ENCODE results near the gene GALP.
"Not testable (repeated sequence)": the region's sequence is repeated elsewhere in the genome, so short reads cannot be mapped to it uniquely, and the experiment has no call there.

GALP gene

DNA sequence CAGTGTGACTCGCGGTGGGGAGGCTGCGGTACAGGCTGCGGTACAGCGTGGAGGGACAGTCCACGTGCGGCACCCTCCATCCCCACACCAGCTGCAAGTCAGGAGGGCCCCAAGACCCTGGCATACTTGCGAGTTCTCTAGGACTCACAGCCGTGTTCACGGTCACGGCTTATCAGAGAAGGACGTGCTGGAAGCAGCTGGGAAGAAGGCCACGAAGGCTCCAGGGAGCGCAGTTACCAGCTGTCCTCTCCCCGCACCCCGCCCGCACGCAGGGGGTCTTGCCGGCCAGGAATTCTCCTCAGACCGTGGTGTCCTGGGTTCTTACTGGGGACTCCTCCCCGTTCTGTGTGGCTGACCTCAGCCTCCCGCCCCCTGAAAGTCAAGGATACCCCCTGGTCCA lies 28.5 kb upstream of the GALP start:
- H3K4me3 ChIP-seq (ENCODE audit: insufficient read depth, low read depth, low read length) = no peak overlapping the region
- no peaks in the 10 kb centered on the region for H3K27me3 ChIP-seq (ENCODE audit: control insufficient read depth, insufficient read depth, low read length, poor library complexity, severe bottlenecking)
- H3K9me3 ChIP-seq (ENCODE audit: control insufficient read depth, low read length) = no peaks in the 10 kb centered on the region
- peaks cover 17% of the 10 kb centered on the region for H3K36me3 ChIP-seq (ENCODE audit: control insufficient read depth, insufficient read depth, low read length)
- no peak overlapping the region for H3K27ac ChIP-seq (ENCODE audit: insufficient read depth, low read depth, low read length, poor library complexity, severe bottlenecking)
- 95% methylated on average over 22 of the region's 22 CpGs for WGBS, 2 experiments
- H3K4me1 ChIP-seq (ENCODE audit: control insufficient read depth, insufficient read depth, low read length) = no peaks in the 10 kb centered on the region

DNA sequence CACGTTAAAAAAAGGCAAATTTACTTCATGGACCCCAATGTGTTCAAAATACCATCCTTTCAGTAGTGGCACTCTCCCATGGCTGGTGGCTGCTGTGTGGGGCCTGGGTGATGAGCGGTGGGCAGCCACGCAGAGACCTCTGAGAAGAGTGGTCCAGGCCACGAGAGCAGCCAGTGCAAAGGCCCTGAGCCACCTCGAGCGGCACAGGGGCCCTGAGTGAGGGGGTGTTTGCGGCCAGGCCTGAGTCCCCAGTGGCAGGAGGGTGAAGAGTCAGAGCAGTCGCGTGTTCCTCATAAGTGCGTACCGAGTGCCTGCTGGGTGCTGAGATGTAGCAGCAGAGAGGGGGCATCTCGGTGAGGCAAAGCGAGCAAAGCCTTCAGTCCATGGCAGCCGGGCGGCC lies 27.7 kb upstream of the GALP start:
- H3K9me3 ChIP-seq (ENCODE audit: control insufficient read depth, low read length) = no peaks in the 10 kb centered on the region
- H3K36me3 ChIP-seq (ENCODE audit: control insufficient read depth, insufficient read depth, low read length) = peaks cover 17% of the 10 kb centered on the region
- peaks cover 5% of the 10 kb centered on the region for H3K4me1 ChIP-seq (ENCODE audit: control insufficient read depth, insufficient read depth, low read length)
- no peak overlapping the region for H3K4me3 ChIP-seq (ENCODE audit: insufficient read depth, low read depth, low read length)
- 97% methylated on average over 15 of the region's 15 CpGs for WGBS, 2 experiments
- H3K27ac ChIP-seq (ENCODE audit: insufficient read depth, low read depth, low read length, poor library complexity, severe bottlenecking) = no peak overlapping the region
- no peaks in the 10 kb centered on the region for H3K27me3 ChIP-seq (ENCODE audit: control insufficient read depth, insufficient read depth, low read length, poor library complexity, severe bottlenecking)

- not testable (repeated sequence) for H3K9me3 ChIP-seq (ENCODE audit: control insufficient read depth, low read length); H3K4me3 ChIP-seq (ENCODE audit: insufficient read depth, low read depth, low read length); H3K27me3 ChIP-seq (ENCODE audit: control insufficient read depth, insufficient read depth, low read length, poor library complexity, severe bottlenecking); H3K27ac ChIP-seq (ENCODE audit: insufficient read depth, low read depth, low read length, poor library complexity, severe bottlenecking)
- WGBS, 2 experiments = 92 to 94% methylated on average over 12 of the region's 12 CpGs
- peaks cover 17% of the 10 kb centered on the region for H3K36me3 ChIP-seq (ENCODE audit: control insufficient read depth, insufficient read depth, low read length)
- peaks cover 15% of the 10 kb centered on the region for H3K4me1 ChIP-seq (ENCODE audit: control insufficient read depth, insufficient read depth, low read length)
Measured at GRCh38 chr19:56148955-56149655, 26.7 kb upstream of the GALP start.

- no peaks in the 10 kb centered on the region for H3K9me3 ChIP-seq (ENCODE audit: control insufficient read depth, low read length)
- H3K27ac ChIP-seq (ENCODE audit: insufficient read depth, low read depth, low read length, poor library complexity, severe bottlenecking) = no peak overlapping the region
- peaks cover 17% of the 10 kb centered on the region for H3K36me3 ChIP-seq (ENCODE audit: control insufficient read depth, insufficient read depth, low read length)
- no peak overlapping the region for H3K4me3 ChIP-seq (ENCODE audit: insufficient read depth, low read depth, low read length)
- WGBS, 2 experiments = 91 to 92% methylated on average over 5 of the region's 5 CpGs
- H3K27me3 ChIP-seq (ENCODE audit: control insufficient read depth, insufficient read depth, low read length, poor library complexity, severe bottlenecking) = no peaks in the 10 kb centered on the region
- H3K4me1 ChIP-seq (ENCODE audit: control insufficient read depth, insufficient read depth, low read length) = peaks cover 15% of the 10 kb centered on the region
Measured at GRCh38 chr19:56149656-56150038, 26.2 kb upstream of the GALP start.

- Histone ChIP-seq H3K9me3 (ENCODE audit: control insufficient read depth, low read length) (no peaks in the 10 kb centered on the region), H3K27me3 (ENCODE audit: control insufficient read depth, insufficient read depth, low read length, poor library complexity, severe bottlenecking) (no peaks in the 10 kb centered on the region), H3K4me1 (ENCODE audit: control insufficient read depth, insufficient read depth, low read length) (peaks cover 15% of the 10 kb centered on the region), H3K27ac (ENCODE audit: insufficient read depth, low read depth, low read length, poor library complexity, severe bottlenecking) (no peak overlapping the region), H3K36me3 (ENCODE audit: control insufficient read depth, insufficient read depth, low read length) (peaks cover 23% of the 10 kb centered on the region), H3K4me3 (ENCODE audit: insufficient read depth, low read depth, low read length) (no peak overlapping the region)
- 95 to 96% methylated on average over 10 of the region's 11 CpGs for WGBS, 2 experiments
Measured at GRCh38 chr19:56150358-56150757, 25.4 kb upstream of the GALP start.

GRCh38 chr19:56152644-56153043 lies 23.2 kb upstream of the GALP start:
- Histone ChIP-seq H3K36me3 (ENCODE audit: control insufficient read depth, insufficient read depth, low read length) (peaks cover 23% of the 10 kb centered on the region), H3K27ac (ENCODE audit: insufficient read depth, low read depth, low read length, poor library complexity, severe bottlenecking) (no peak overlapping the region), H3K4me1 (ENCODE audit: control insufficient read depth, insufficient read depth, low read length) (peaks cover 15% of the 10 kb centered on the region), H3K27me3 (ENCODE audit: control insufficient read depth, insufficient read depth, low read length, poor library complexity, severe bottlenecking) (no peaks in the 10 kb centered on the region), H3K4me3 (ENCODE audit: insufficient read depth, low read depth, low read length) (no peak overlapping the region), H3K9me3 (ENCODE audit: control insufficient read depth, low read length) (no peaks in the 10 kb centered on the region)
- WGBS, 2 experiments = 73 to 76% methylated on average over 2 of the region's 2 CpGs

- WGBS, 2 experiments = 15 to 17% methylated on average over 6 of the region's 6 CpGs
- Histone ChIP-seq H3K4me3 (ENCODE audit: insufficient read depth, low read depth, low read length) (no peak overlapping the region), H3K36me3 (ENCODE audit: control insufficient read depth, insufficient read depth, low read length) (peaks cover 14% of the 10 kb centered on the region), H3K4me1 (ENCODE audit: control insufficient read depth, insufficient read depth, low read length) (peaks cover 15% of the 10 kb centered on the region), H3K27me3 (ENCODE audit: control insufficient read depth, insufficient read depth, low read length, poor library complexity, severe bottlenecking) (no peaks in the 10 kb centered on the region), H3K27ac (ENCODE audit: insufficient read depth, low read depth, low read length, poor library complexity, severe bottlenecking) (no peak overlapping the region), H3K9me3 (ENCODE audit: control insufficient read depth, low read length) (no peaks in the 10 kb centered on the region)
Measured at GRCh38 chr19:56153507-56153906, 22.3 kb upstream of the GALP start.

DNA sequence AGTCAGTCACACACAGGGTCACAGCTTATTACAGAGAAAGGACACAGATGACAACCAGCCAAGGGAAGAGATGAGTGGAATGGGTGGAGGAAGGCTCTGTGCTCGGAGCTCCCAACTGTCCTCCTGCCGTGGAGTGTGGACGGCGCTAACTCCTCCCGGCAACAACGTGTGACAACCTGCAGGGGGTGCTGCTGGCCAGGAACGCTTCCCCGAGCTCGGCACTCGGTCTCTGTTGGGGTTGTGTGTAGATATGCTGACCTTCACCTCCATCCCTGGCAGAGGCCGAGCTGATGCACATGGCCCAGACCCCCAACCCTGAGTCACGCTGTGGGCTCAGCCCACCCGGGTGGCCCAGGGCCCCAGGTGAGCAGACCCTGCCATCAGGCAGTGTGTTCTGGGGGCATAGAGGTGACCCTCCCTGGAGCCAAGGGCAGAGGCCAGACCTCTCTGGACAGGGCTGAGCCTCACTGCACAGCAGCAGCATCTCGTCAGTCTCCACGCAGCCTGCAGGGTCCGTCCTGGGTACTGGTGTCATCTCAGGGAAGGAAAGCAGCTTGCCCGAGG lies 20.6 kb upstream of the GALP start:
- Histone ChIP-seq H3K36me3 (ENCODE audit: control insufficient read depth, insufficient read depth, low read length) (peaks cover 12% of the 10 kb centered on the region), H3K27ac (ENCODE audit: insufficient read depth, low read depth, low read length, poor library complexity, severe bottlenecking) (no peak overlapping the region)

GRCh38 chr19:56156768-56157167 lies 19.0 kb upstream of the GALP start:
- WGBS, 2 experiments = 95 to 96% methylated on average over 11 of the region's 11 CpGs

More for the DNA sequence above, 20.6 kb upstream of the GALP start:
- Histone ChIP-seq H3K4me3 (ENCODE audit: insufficient read depth, low read depth, low read length) (no peak overlapping the region), H3K4me1 (ENCODE audit: control insufficient read depth, insufficient read depth, low read length) (peaks cover 15% of the 10 kb centered on the region), H3K27me3 (ENCODE audit: control insufficient read depth, insufficient read depth, low read length, poor library complexity, severe bottlenecking) (no peaks in the 10 kb centered on the region), H3K9me3 (ENCODE audit: control insufficient read depth, low read length) (no peaks in the 10 kb centered on the region)
- 81 to 83% methylated on average over 17 of the region's 17 CpGs for WGBS, 2 experiments

GRCh38 chr19:56158170-56158757 lies 17.5 kb upstream of the GALP start:
- H3K36me3 ChIP-seq (ENCODE audit: control insufficient read depth, insufficient read depth, low read length) = peaks cover 12% of the 10 kb centered on the region
- no peak overlapping the region for H3K27ac ChIP-seq (ENCODE audit: insufficient read depth, low read depth, low read length, poor library complexity, severe bottlenecking)
- H3K9me3 ChIP-seq (ENCODE audit: control insufficient read depth, low read length) = no peaks in the 10 kb centered on the region
- H3K4me3 ChIP-seq (ENCODE audit: insufficient read depth, low read depth, low read length) = no peak overlapping the region
- H3K27me3 ChIP-seq (ENCODE audit: control insufficient read depth, insufficient read depth, low read length, poor library complexity, severe bottlenecking) = no peaks in the 10 kb centered on the region
- peaks cover 8% of the 10 kb centered on the region for H3K4me1 ChIP-seq (ENCODE audit: control insufficient read depth, insufficient read depth, low read length)
- 94 to 96% methylated on average over 16 of the region's 16 CpGs for WGBS, 2 experiments

More at GRCh38 chr19:56156768-56157167, 19.0 kb upstream of the GALP start:
- H3K4me1 ChIP-seq (ENCODE audit: control insufficient read depth, insufficient read depth, low read length) = peaks cover 15% of the 10 kb centered on the region
- no peak overlapping the region for H3K4me3 ChIP-seq (ENCODE audit: insufficient read depth, low read depth, low read length)
- no peak overlapping the region for H3K27ac ChIP-seq (ENCODE audit: insufficient read depth, low read depth, low read length, poor library complexity, severe bottlenecking)
- H3K36me3 ChIP-seq (ENCODE audit: control insufficient read depth, insufficient read depth, low read length) = peaks cover 12% of the 10 kb centered on the region
- no peaks in the 10 kb centered on the region for H3K9me3 ChIP-seq (ENCODE audit: control insufficient read depth, low read length)
- no peaks in the 10 kb centered on the region for H3K27me3 ChIP-seq (ENCODE audit: control insufficient read depth, insufficient read depth, low read length, poor library complexity, severe bottlenecking)

Measured in ectodermal cell (in vitro differentiated cells).